ENCODE results near the gene NPAS3.

The NPAS3 gene

DNA sequence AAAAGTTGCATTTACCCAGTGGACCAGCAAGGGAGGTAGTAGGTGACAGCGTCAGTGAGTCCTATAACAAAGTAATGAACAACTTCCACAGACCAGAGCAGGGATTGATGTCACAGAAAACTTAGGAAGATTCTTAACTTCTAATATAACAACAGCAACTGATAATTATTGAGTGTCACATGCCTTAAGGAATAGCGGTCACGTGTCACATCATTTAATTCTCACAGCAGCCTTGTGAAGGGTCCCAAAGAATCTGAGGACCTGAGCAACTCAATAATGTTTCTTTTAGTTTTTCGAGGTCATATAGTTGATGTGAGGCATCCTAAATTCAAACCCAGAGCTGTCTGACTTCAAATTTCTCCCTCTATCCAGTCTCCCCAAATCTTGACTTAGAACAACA, 590.0 kb downstream of the NPAS3 start:
- no peak for TF ChIP-seq TAF1 (IDR thresholded peaks at IDR 0.05; ENCODE audit: borderline replicate concordance, insufficient read depth, low read length)
- no peak for TF ChIP-seq SIN3A (IDR thresholded peaks at IDR 0.05; ENCODE audit: borderline replicate concordance, insufficient read depth, low read length)
- TF ChIP-seq FOXP2 (optimal IDR thresholded peaks at IDR 0.05; ENCODE audit: borderline replicate concordance, extremely low read depth, extremely low read length, insufficient read depth), result no peak
- TF ChIP-seq, protein P1, sequence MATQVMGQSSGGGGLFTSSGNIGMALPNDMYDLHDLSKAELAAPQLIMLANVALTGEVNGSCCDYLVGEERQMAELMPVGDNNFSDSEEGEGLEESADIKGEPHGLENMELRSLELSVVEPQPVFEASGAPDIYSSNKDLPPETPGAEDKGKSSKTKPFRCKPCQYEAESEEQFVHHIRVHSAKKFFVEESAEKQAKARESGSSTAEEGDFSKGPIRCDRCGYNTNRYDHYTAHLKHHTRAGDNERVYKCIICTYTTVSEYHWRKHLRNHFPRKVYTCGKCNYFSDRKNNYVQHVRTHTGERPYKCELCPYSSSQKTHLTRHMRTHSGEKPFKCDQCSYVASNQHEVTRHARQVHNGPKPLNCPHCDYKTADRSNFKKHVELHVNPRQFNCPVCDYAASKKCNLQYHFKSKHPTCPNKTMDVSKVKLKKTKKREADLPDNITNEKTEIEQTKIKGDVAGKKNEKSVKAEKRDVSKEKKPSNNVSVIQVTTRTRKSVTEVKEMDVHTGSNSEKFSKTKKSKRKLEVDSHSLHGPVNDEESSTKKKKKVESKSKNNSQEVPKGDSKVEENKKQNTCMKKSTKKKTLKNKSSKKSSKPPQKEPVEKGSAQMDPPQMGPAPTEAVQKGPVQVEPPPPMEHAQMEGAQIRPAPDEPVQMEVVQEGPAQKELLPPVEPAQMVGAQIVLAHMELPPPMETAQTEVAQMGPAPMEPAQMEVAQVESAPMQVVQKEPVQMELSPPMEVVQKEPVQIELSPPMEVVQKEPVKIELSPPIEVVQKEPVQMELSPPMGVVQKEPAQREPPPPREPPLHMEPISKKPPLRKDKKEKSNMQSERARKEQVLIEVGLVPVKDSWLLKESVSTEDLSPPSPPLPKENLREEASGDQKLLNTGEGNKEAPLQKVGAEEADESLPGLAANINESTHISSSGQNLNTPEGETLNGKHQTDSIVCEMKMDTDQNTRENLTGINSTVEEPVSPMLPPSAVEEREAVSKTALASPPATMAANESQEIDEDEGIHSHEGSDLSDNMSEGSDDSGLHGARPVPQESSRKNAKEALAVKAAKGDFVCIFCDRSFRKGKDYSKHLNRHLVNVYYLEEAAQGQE (IDR thresholded peaks at IDR 0.05; ENCODE audit: insufficient read depth in 1 of 2, low read depth in 2 of 2, low read length in 2 of 2), result no peak
- TF ChIP-seq POLR2AphosphoS5 (IDR thresholded peaks at IDR 0.05; ENCODE audit: low read depth, low read length), result no peak

DNA sequence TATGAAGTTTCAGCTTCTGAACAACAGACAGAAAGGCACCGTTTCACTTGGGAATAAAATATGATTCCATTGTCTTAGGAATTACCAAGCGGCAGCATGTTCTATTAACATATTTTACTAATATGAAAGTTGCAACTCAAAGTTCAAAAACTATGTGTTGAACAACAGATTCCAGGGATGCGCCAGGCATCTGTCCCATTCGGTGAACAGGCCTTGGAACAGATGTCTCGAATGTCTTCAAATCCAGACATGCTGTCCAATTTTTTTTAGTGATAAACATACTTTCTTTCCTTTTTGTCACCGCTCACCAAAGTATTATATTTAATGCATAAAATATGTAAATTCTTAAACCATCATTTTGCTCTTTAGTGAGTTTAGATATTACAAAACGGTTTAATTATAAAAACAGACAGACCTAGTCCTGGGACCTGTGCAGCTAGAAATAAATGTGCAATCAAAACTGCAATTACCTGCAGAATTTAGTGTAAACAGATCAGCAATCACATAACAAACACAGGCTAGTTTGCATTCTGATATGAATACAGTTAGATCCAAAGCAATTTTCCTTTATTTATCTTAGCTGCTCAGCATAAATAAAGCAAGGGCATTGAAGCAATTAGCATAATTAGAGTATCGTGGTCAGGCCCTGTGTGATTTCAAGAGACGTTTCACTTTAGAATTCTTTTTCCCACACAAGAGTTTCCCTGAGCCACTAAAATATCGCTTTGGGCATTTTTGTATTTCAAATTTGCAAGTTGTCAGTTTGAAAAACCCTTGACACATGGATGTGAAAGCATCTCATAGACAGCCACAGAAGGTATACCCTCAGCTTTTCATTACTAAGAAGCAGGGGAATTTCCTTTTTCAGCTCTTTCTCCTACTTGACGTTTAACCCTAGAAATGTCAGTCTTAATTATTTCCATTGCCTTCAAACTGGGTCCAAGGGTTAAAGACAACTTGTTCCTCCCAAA, 591.4 kb downstream of the NPAS3 start:
- TF ChIP-seq POLR2AphosphoS5 (IDR thresholded peaks at IDR 0.05; ENCODE audit: low read depth, low read length) (no peak), TAF1 (IDR thresholded peaks at IDR 0.05; ENCODE audit: borderline replicate concordance, insufficient read depth, low read length) (no peak), FOXP2 (optimal IDR thresholded peaks at IDR 0.05; ENCODE audit: borderline replicate concordance, extremely low read depth, extremely low read length, insufficient read depth) (no peak), SIN3A (IDR thresholded peaks at IDR 0.05; ENCODE audit: borderline replicate concordance, insufficient read depth, low read length) (no peak)
- TF ChIP-seq, protein P1 (IDR thresholded peaks at IDR 0.05; ENCODE audit: insufficient read depth in 1 of 2, low read depth in 2 of 2, low read length in 2 of 2), result no peak

DNA sequence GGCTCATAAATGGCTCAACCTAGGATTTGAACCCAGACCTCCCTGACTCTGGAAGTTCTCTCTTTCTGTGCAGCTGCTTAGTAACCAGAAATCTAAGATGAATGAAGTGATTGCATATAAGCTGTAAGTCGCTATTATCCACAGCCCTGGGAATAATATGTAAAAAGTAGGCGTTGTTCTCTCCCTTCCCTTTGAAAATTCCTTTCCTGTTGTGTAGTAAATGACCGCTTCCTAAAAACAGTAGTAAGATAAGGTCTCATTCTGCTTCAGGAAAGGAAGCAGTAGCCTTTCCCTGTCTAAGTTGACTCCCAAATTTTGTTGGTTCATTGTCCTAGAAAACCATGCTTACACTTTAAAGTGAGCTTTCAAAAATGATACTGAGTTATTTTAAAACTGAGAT, 593.9 kb downstream of the NPAS3 start:
- no peak for TF ChIP-seq TAF1 (IDR thresholded peaks at IDR 0.05; ENCODE audit: borderline replicate concordance, insufficient read depth, low read length)
- TF ChIP-seq SIN3A (IDR thresholded peaks at IDR 0.05; ENCODE audit: borderline replicate concordance, insufficient read depth, low read length), result no peak
- no peak for TF ChIP-seq FOXP2 (optimal IDR thresholded peaks at IDR 0.05; ENCODE audit: borderline replicate concordance, extremely low read depth, extremely low read length, insufficient read depth)
- TF ChIP-seq POLR2AphosphoS5 (IDR thresholded peaks at IDR 0.05; ENCODE audit: low read depth, low read length), result no peak
- TF ChIP-seq, protein P1 (IDR thresholded peaks at IDR 0.05; ENCODE audit: insufficient read depth in 1 of 2, low read depth in 2 of 2, low read length in 2 of 2), result no peak

DNA sequence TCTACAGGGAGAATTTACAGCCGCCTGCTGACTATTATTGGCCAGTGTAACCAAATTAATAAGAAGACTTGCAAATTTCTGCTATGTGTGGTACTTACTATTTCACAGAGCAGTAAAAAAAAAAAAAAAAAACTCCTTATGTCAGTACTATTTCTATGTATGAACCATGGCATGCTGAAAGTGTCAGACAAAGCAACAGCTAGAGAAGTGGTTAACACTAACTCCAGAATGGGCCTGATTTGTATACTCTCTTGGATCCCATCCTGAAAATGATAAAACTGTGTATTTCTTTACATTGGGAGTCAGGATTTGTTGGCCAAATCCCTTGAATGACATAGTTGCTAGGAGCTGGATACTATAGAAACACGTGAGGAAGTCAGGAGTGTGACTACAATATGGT, 595.4 kb downstream of the NPAS3 start:
- TF ChIP-seq TAF1 (IDR thresholded peaks at IDR 0.05; ENCODE audit: borderline replicate concordance, insufficient read depth, low read length) (no peak), SIN3A (IDR thresholded peaks at IDR 0.05; ENCODE audit: borderline replicate concordance, insufficient read depth, low read length) (no peak), FOXP2 (optimal IDR thresholded peaks at IDR 0.05; ENCODE audit: borderline replicate concordance, extremely low read depth, extremely low read length, insufficient read depth) (no peak), POLR2AphosphoS5 (IDR thresholded peaks at IDR 0.05; ENCODE audit: low read depth, low read length) (no peak)
- TF ChIP-seq, protein P1 (IDR thresholded peaks at IDR 0.05; ENCODE audit: insufficient read depth in 1 of 2, low read depth in 2 of 2, low read length in 2 of 2), result no peak

Measured in PFSK-1 (cell line).